ENCODE data around the gene TMPRSS11B. TPM values are rescaled to one million over a fixed set of nuclear protein-coding genes. Genes with fewer than 3 reads are reported as not detected.

Gene TMPRSS11B
- total RNA-seq, 1 experiment from 2014 or later: not detected

DNA sequence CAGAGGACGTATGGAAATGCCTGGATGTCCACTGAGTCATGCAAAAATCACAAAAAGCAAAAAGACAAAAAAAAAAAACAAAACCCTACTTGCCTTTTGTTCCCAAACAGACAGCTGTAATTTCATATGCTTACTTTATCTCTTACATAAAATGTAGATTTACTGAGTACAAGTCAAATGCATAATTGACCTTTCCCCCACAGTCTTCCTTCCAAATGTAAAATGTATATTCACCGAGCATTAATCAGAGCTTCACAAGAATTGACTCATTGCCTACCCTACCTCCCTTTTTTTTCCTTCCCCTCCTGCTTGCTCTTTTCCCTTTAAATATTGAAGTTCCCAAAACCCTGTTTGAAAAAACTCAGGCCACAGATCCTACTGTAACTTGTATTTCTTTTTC, 32.5 kb upstream of the TMPRSS11B start:
- Histone ChIP-seq H3K4me1 (ENCODE audit: insufficient read depth, low read length) (peaks cover 20% of the 10 kb centered on the region), H3K9ac (ENCODE audit: low read length) (no peak overlapping the region), H3K4me3 (ENCODE audit: low read length) (no peak overlapping the region), H3K9me3 (ENCODE audit: low read length) (no peaks in the 10 kb centered on the region), H3F3A (ENCODE audit: low read length, unreplicated experiment) (no peaks in the 10 kb centered on the region), H3K9me2 (replicated peaks; ENCODE audit: low read length) (no peaks in the 10 kb centered on the region), H2AFZ (ENCODE audit: low read length) (peak overlapping the region; percentile 56), H3K27me3 (ENCODE audit: low read length) (no peaks in the 10 kb centered on the region), H3K27ac (ENCODE audit: low read length) (peak overlapping the region; percentile 31), H3K36me3 (ENCODE audit: low read depth, low read length) (no peaks in the 10 kb centered on the region), H4K20me1 (ENCODE audit: low read length) (no peaks in the 10 kb centered on the region), H3K79me2 (ENCODE audit: low read length) (no peaks in the 10 kb centered on the region), H3K4me2 (ENCODE audit: low read length) (peak overlapping the region; percentile 56)
- intact Hi-C loops (cut with micrococcal nuclease): loop anchor here (10.0 kb wide), 1 partner anchor 897 kb away; no protein-coding TSS in a partner anchor
- peak; percentile 83 for ATAC-seq
- ChIA-PET POLR2A (ENCODE audit: unreplicated experiment) (interaction anchor here (0.7 kb wide), 1 partner anchor 91 kb away, joined by 5 read pairs; no protein-coding TSS in a partner anchor), CTCF (interaction anchor here (0.6 kb wide), 1 partner anchor 1040 kb away, joined by 6 read pairs; no protein-coding TSS in a partner anchor)
- DNase-seq: peak; percentile 79
- TF ChIP-seq EZH2 (IDR thresholded peaks at IDR 0.05; ENCODE audit: low read length, unreplicated experiment) (no peak), EZH2phosphoT487 (IDR thresholded peaks at IDR 0.05; ENCODE audit: borderline replicate concordance, low read length) (no peak)
- TF ChIP-seq, protein P1, sequence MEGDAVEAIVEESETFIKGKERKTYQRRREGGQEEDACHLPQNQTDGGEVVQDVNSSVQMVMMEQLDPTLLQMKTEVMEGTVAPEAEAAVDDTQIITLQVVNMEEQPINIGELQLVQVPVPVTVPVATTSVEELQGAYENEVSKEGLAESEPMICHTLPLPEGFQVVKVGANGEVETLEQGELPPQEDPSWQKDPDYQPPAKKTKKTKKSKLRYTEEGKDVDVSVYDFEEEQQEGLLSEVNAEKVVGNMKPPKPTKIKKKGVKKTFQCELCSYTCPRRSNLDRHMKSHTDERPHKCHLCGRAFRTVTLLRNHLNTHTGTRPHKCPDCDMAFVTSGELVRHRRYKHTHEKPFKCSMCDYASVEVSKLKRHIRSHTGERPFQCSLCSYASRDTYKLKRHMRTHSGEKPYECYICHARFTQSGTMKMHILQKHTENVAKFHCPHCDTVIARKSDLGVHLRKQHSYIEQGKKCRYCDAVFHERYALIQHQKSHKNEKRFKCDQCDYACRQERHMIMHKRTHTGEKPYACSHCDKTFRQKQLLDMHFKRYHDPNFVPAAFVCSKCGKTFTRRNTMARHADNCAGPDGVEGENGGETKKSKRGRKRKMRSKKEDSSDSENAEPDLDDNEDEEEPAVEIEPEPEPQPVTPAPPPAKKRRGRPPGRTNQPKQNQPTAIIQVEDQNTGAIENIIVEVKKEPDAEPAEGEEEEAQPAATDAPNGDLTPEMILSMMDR (conservative IDR thresholded peaks at IDR 0.05; ENCODE audit: low read depth, low read length): no peak
- BruUV-seq (replicated peaks): no TSS peak

DNA sequence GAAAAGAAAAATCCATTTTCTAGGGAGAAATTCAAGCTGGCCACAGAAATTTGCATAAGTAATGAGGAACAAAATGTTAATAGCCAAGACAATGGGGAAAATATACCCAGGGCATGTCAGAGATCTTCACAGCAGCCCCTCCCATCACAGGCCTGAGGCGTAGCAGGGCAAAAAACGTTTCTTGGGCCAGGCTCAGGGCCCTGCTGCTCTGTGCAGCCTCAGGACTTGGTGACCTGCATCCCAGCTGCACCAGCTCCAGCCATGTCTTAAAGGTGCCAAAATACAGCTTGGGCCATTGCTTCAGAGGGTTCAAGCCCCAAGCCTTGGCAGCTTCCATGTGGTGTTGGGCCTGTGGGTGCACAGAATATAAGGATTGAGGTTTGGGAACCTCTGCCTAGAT, 32.1 kb upstream of the TMPRSS11B start:
- Histone ChIP-seq H4K20me1 (ENCODE audit: low read length) (no peaks in the 10 kb centered on the region), H3K4me2 (ENCODE audit: low read length) (peak overlapping the region; percentile 56), H3K36me3 (ENCODE audit: low read depth, low read length) (no peaks in the 10 kb centered on the region), H3K4me3 (ENCODE audit: low read length) (no peak overlapping the region), H3K27me3 (ENCODE audit: low read length) (no peaks in the 10 kb centered on the region), H2AFZ (ENCODE audit: low read length) (peak overlapping the region; percentile 41; the same call in 1 of the 2 replicates), H3K9ac (ENCODE audit: low read length) (no peak overlapping the region), H3K27ac (ENCODE audit: low read length) (0 out of 2 replicates have a peak overlapping the region, but pooled peaks have one; percentile 31), H3K4me1 (ENCODE audit: insufficient read depth, low read length) (peaks cover 22% of the 10 kb centered on the region), H3F3A (ENCODE audit: low read length, unreplicated experiment) (no peaks in the 10 kb centered on the region), H3K9me2 (replicated peaks; ENCODE audit: low read length) (no peaks in the 10 kb centered on the region), H3K9me3 (ENCODE audit: low read length) (no peaks in the 10 kb centered on the region), H3K79me2 (ENCODE audit: low read length) (no peaks in the 10 kb centered on the region)
- ATAC-seq: peak; percentile 41
- no peak for TF ChIP-seq EZH2 (IDR thresholded peaks at IDR 0.05; ENCODE audit: low read length, unreplicated experiment)
- TF ChIP-seq, protein P1 (conservative IDR thresholded peaks at IDR 0.05; ENCODE audit: low read depth, low read length): no peak
- ChIA-PET CTCF (interaction anchor here (0.6 kb wide), 1 partner anchor 1041 kb away, joined by 6 read pairs; no protein-coding TSS in a partner anchor), POLR2A (ENCODE audit: unreplicated experiment) (interaction anchor here (0.7 kb wide), 1 partner anchor 92 kb away, joined by 5 read pairs; no protein-coding TSS in a partner anchor)
- no TSS peak for BruUV-seq (replicated peaks)
- intact Hi-C loops (cut with micrococcal nuclease): loop anchor here (10.0 kb wide), 1 partner anchor 897 kb away; no protein-coding TSS in a partner anchor
- DNase-seq: no peak

DNA sequence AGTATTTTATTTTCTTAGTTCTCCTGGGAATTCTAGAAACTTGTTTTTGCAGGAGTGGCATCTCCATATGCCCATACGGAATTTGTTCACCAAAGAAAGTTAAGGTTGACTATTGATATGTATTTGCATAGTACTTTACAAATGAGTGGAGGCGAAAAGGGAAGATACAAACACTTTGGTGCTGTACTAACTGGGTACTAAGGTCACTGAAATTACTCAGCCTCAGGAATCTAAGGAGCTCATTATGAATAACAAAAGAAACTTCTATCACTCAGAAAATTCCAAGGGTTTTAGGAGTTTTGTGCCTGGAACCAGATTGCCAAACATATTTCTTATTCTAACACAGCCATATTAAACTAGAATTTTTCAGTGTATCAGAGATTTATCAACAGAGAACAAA, 27.4 kb upstream of the TMPRSS11B start:
- no TSS peak for BruUV-seq (replicated peaks)
- no peak for ATAC-seq

More for the DNA sequence above, 27.4 kb upstream of the TMPRSS11B start:
- Histone ChIP-seq H3K27me3 (ENCODE audit: low read length) (no peaks in the 10 kb centered on the region), H3K9me2 (replicated peaks; ENCODE audit: low read length) (no peaks in the 10 kb centered on the region), H3K4me3 (ENCODE audit: low read length) (no peak overlapping the region; the same call in 1 of the 2 replicates), H2AFZ (ENCODE audit: low read length) (no peak overlapping the region), H3K27ac (ENCODE audit: low read length) (no peak overlapping the region), H3K9me3 (ENCODE audit: low read length) (no peaks in the 10 kb centered on the region), H3K36me3 (ENCODE audit: low read depth, low read length) (no peaks in the 10 kb centered on the region), H3K4me2 (ENCODE audit: low read length) (peak overlapping the region; percentile 77), H3K79me2 (ENCODE audit: low read length) (no peaks in the 10 kb centered on the region), H3K9ac (ENCODE audit: low read length) (no peak overlapping the region), H3F3A (ENCODE audit: low read length, unreplicated experiment) (no peaks in the 10 kb centered on the region), H3K4me1 (ENCODE audit: insufficient read depth, low read length) (peaks cover 20% of the 10 kb centered on the region), H4K20me1 (ENCODE audit: low read length) (no peaks in the 10 kb centered on the region)
- peak; percentile 27 for DNase-seq
- CTCF ChIA-PET: interaction anchor here (0.6 to 1.0 kb wide), 2 partner anchors 52 to 103 kb away, joined by 4 to 5 read pairs; no protein-coding TSS in a partner anchor
- TF ChIP-seq EZH2phosphoT487 (IDR thresholded peaks at IDR 0.05; ENCODE audit: borderline replicate concordance, low read length) (no peak), EZH2 (IDR thresholded peaks at IDR 0.05; ENCODE audit: low read length, unreplicated experiment) (no peak)
- TF ChIP-seq, protein P1 (conservative IDR thresholded peaks at IDR 0.05; ENCODE audit: low read depth, low read length): no peak
- intact Hi-C loops (cut with micrococcal nuclease): loop anchor here (1.0 to 10.0 kb wide), 5 partner anchors 39 to 1344 kb away; no protein-coding TSS in a partner anchor
- POLR2A ChIA-PET (ENCODE audit: unreplicated experiment): no interaction called here

Data from PC-3 (cell line).